Myocyte (in vitro differentiated cells): ENCODE measurements around the gene TRAP1. TPM values are rescaled to one million over a fixed set of nuclear protein-coding genes. Genes with fewer than 3 reads are reported as not detected.
"Not testable (repeated sequence)": the region's sequence is repeated elsewhere in the genome, so short reads cannot be mapped to it uniquely, and the experiment has no call there.

Experiments
- DNase-seq: peaks from one replicate; pipeline ENCODE4 v3.0.0-alpha.2; 2012; ENCODE audit warnings: low read depth
- total RNA-seq: library from RNA; depleted of rRNA; stranded (reverse); fragments of >200 nt; gene quantifications from 2 replicates; pipeline ENCODE4 v1.2.3, GENCODE V29; 2014

Gene TRAP1
- total RNA-seq, 1 donor from 2014 or later = 91.0 TPM

GRCh38 chr16:3674513-3675295, 42.6 kb downstream of the TRAP1 start:
- DNase-seq = no peak

GRCh38 chr16:3673676-3674377, 43.5 kb downstream of the TRAP1 start:
- no peak for DNase-seq

GRCh38 chr16:3673201-3673600, 44.1 kb downstream of the TRAP1 start:
- DNase-seq = no peak

- no peak for DNase-seq
Observed at GRCh38 chr16:3672571-3673041, 44.7 kb downstream of the TRAP1 start.

- no peak for DNase-seq
Observed at GRCh38 chr16:3671424-3671823, 45.9 kb downstream of the TRAP1 start.

GRCh38 chr16:3670711-3671110, 46.6 kb downstream of the TRAP1 start:
- no peak for DNase-seq

GRCh38 chr16:3669082-3669481, 48.2 kb downstream of the TRAP1 start:
- DNase-seq = no peak

GRCh38 chr16:3668626-3669025, 48.7 kb downstream of the TRAP1 start:
- DNase-seq = no peak

- no peak for DNase-seq
Observed at GRCh38 chr16:3665508-3665907, 51.8 kb downstream of the TRAP1 start.

- no peak for DNase-seq
Observed at GRCh38 chr16:3664187-3664896, 53.0 kb downstream of the TRAP1 start.

- no peak for DNase-seq
Observed at GRCh38 chr16:3662601-3663000, 54.7 kb downstream of the TRAP1 start.

GRCh38 chr16:3661922-3662321, 55.4 kb downstream of the TRAP1 start:
- no peak for DNase-seq

GRCh38 chr16:3661311-3661710, 56.0 kb downstream of the TRAP1 start:
- DNase-seq = no peak

- peak; percentile 33 for DNase-seq
Observed at GRCh38 chr16:3659251-3659650, 58.1 kb downstream of the TRAP1 start.

GRCh38 chr16:3656491-3657468, 60.5 kb downstream of the TRAP1 start:
- DNase-seq = peak; percentile 27

- DNase-seq = not testable (repeated sequence)
Observed at GRCh38 chr16:3656160-3656490, 61.2 kb downstream of the TRAP1 start.

GRCh38 chr16:3655396-3656159, 61.7 kb downstream of the TRAP1 start:
- no peak for DNase-seq

- DNase-seq = no peak
Observed at GRCh38 chr16:3655030-3655395, 62.3 kb downstream of the TRAP1 start.

- peak; percentile 57 for DNase-seq
Observed at GRCh38 chr16:3654249-3654991, 62.9 kb downstream of the TRAP1 start, which contains the start of gene DNASE1. DNASE1 (plus strand) TSS chr16:3654691; CDS start chr16:3655374, 683 bp downstream.
